ENCODE data around the gene LINS1.

Gene LINS1

DNA sequence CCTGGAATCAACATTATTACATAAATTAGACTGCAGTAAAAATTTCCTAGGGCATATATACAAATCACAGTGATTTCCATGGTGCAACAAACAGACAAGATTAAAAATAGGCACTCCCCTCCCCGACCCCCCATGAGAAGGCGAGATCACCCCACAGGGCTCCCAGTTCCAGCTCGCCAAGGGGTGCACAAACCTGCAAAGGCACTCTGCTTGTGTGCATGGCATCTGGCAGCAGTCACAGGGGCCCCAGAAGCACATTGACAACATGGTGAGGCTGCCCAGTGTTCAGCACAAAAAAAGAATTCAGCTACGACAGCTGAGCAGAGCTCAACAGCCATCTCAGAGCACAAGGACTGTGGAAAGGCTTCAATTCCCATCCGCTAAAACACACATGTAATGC is 54.0 kb downstream of the LINS1 start:
- DNase-seq, result no peak

DNA sequence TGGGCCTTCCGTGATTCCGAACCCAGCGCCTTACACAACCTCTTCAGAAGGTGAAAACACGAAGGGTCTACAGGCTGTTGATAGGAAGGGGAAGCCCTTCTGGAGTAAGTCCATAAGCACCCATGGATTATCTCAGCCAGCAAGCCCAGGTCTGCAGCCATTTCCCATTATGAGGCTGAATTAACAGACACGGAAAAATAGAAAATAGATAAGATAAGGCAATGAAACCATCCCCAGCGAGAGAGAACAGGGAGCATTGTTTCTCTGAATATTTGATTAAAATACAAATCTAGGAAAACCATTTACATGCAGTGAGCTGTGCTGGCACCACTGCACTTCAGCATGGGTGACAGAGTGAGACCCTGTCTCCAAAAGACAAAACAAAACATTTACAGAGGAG is 57.0 kb downstream of the LINS1 start:
- no peak for DNase-seq

DNA sequence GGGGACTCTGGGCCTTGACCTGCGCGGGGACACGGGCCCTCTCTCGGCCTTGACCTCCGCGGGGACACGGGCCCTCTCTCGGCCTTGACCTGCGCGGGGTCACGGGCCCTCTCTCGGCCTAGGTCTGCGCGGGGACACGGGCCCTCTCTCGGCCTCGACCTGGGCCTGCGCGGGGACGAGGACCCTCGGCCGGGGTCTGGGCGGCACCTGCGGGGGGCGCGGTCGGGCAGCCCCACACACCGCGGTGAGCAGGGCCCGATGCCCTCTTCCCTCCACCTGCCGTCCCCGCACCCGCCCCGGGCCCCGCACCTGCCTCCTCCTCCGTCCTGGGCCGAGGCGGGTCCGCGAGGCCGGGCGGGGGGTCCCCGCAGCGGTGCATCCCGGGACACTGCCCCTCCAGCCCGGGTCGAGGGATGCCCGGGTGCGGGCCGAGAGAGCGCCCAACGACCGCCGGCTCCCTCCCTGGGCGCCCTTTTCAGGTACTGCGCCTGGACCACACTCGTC is 57.6 kb downstream of the LINS1 start:
- DNase-seq, result no peak

GRCh38 chr15:100542290-100542689 is 59.7 kb downstream of the LINS1 start:
- DNase-seq, result no peak

DNA sequence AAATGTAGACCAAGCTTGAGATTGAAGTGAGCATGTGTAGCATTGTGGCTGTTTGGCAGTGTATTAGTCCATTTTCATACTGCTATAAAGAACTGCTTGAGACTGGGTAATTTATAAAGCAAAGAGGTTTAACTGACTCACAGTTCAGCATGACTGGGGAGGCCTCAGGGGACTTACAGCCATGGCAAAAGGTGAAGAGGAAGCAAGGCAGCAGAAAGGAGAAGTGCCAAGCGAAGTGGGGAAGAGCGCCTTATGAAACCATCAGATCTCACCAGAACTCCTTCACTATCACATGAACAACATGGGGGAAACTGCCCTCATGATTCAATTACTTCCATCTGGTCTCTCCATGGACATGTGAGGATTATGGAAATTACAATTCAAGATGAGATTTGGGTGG is 64.7 kb downstream of the LINS1 start:
- DNase-seq, result no peak

GRCh38 chr15:100536733-100537132 is 65.3 kb downstream of the LINS1 start:
- no peak for DNase-seq

- DNase-seq, result no peak
These were observed 68.1 kb downstream of the LINS1 start for GRCh38 chr15:100533886-100534285.

DNA sequence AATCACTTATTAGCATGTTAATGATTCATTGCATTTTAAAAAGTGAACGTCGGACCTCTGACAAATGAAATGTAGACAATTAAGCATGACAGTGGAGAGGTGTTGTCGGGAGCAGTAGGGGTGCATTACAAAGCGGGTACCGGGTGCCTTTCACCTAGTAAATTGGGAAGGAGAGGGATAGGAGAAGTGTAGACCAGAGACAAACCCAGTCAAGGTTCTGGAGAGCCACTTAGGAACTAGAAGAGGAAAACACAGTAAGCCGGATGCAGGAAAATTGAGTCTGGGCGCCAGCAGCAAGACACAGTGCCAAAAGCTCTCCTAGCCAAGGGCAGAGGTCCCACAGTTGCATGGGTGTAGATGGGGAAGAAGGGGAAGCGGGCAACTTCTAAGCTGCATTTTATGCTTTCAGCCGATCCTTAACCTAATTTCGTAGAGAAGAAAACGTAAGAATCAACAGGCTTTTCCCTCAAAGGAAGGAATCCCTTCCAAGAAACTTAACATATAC is 70.1 kb downstream of the LINS1 start:
- no peak for DNase-seq

GRCh38 chr15:100531204-100531603 is 70.8 kb downstream of the LINS1 start:
- DNase-seq, result no peak

- no peak for DNase-seq
These were observed 72.4 kb downstream of the LINS1 start for GRCh38 chr15:100529556-100529955.

DNA sequence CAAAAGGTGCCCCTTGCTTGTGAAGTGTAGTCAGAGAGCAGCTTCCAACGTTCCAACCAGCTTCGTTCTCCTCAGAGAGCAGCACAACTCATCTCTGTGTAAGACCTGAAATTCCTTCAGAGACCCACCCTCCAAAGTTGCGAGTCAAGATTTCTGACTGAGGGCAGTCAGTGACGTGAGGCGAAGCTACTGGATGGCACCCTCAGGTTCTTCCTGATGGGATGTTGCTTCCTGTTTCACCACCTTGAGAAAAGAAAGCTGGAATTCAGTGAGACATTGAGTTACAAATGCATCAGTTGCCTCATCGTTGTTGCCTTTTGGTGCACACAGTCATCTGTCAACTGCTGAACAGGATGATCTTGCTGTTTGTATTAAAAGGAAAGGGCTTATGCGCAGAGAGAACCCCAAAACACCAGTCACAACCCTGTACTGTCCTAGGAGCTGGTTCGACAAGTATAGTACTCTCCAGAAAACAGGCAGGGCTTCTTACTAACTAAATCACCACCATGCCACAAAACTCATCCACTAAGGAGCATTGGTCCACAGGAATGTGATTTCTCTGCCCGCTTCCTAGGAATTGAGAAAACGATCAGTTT is 73.1 kb downstream of the LINS1 start, which contains the start of gene CERS3:
CERS3 (minus strand) TSS at position 118 of the 596 bp plus-strand sequence. CDS start 27,101 bp downstream, outside the sequence.
- DNase-seq, result no peak

- DNase-seq, result no peak
These were observed 75.9 kb downstream of the LINS1 start for GRCh38 chr15:100526027-100526481.

DNA sequence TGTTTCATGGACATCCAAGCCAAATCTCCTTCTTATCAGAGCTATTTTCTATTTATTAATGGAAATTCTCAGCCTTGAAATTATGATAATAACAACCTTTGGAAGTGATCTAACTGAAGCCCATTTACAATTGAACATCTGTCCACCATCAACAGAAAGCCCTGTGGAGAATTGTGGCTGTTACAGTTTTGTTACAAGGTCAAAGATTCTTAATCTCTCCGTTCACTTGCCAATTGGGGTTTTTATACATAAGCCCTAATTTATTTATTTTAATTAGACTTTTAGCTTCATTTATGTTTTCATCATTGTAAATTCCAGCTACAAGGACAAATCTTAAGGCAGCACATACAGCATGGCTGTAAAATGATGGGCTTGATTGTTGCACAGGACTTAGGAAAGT is 76.5 kb downstream of the LINS1 start:
- no peak for DNase-seq

DNA sequence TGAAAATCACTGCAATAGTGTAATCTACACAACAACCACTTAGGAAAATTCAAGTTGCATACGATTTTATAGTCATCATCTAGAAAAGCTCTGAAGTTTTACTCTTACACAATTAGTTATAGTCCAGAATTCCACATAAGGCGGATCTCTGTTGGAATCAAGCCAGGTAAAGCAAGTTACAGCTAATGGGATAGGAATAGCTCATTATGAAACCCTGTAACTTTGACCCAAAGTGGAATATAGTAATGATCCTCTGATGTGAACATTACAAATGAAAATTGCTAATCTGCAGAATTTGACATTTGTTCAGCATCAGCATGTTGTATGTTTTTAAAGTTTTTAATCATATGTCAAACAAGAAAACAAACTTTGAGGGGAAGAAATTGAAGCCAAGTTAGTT is 77.7 kb downstream of the LINS1 start:
- DNase-seq, result no peak

DNA sequence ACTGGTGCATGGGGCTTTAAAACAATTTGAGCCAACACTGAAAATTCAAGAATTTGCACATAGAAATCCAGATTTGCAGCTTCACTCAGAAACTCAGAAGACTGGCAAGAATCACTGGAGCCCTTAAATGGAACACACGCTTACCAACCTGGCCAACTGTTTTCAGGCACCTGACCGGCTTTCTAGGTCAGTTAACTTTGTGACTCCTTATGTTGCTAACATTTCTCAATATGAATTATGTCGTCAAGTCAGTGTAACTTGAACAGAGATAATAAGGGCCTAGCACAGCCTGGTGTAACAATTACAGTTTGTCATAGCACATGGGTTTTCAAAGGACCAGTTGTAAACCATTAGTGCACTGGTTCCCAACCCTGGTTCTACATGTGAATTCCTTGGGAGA is 80.1 kb downstream of the LINS1 start:
- no peak for DNase-seq

DNA sequence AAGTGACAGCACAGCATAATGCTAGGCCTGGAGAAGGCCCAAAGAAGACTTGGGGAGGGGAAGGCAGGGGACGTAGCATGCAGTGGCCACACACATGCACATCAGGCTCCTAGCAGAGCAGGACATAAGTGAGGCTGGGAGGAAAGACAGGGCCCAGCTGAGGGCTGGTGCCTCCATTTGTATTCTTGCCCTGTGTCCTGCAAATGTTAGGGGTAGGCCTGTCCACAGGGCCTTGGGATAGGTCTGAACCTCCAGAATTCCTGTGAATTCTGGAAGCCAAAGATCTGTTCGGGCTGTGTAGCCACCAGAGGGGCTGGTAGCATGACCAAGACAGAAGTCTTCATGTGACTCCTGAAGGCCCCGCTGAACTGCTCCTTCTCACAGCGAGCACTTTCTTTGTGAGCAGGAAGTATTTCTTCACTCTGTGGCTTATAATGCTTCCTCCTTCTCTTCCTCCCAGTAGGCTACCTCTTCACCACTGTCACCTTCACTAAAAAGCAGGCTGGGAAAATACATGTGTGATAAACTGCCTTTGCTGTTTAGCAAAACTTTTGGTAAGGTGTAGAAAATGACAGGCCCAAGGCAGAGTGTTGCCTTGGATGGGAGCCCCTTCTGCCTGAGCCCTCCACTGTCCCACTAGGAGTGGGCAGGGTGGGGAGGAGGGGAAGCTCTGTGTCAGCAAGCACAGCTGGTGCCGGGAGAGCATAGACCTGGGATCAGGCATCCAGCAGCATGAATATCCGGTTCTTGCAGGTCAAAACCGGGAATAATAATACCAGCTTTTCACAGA is 81.7 kb downstream of the LINS1 start:
- DNase-seq, result no peak

DNA sequence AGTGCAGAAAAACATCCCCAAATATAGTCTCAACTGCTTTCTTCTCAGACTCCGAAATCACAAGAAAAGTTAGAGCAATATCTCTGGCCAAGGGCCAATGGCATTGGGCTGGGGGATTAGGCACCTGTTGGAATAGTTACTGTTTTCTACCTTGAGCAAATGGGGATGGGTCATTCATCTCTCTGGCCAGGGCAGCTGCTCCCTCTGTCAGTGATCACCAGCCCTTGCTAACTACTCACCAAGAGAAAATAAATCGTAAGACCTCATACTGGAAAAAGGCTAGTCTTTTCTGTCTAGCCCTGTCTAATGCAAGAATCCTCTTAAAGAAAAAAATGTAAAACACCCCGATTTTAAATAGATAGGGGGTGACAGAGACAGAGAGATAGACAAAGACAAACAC is 84.1 kb downstream of the LINS1 start:
- no peak for DNase-seq
